SJSA1 (cell line): ENCODE measurements around the gene NXPE3. TPM values are rescaled to one million over a fixed set of nuclear protein-coding genes. Genes with fewer than 3 reads are reported as not detected.
A peak's percentile ranks its signal among the peaks of the same experiment; 100 is the strongest.

ENCODE experiments used
- DNase-seq, 2 experiments: peaks; one replicate each; pipeline ENCODE4 v3.0.0-alpha.2; 2015 to 2020; ENCODE audit warnings: low spot score in 2 of 2, low read depth in 1 of 2
- H3K27ac ChIP-seq: fragments of 250-450 bp; sonication (Bioruptor Pico); 2 replicates; pipeline ENCODE4 v1.5.1; 2020; ENCODE audit warnings: mild to moderate bottlenecking, moderate library complexity
- H3K27me3 ChIP-seq: fragments of 250-450 bp; sonication (Bioruptor Pico); replicated peaks from 2 replicates; pipeline ENCODE4 v1.5.1; 2020; ENCODE audit warnings: mild to moderate bottlenecking, moderate library complexity
- H3K36me3 ChIP-seq: fragments of 250-450 bp; sonication (Bioruptor Pico); 2 replicates; pipeline ENCODE4 v1.5.1; 2020; ENCODE audit warnings: mild to moderate bottlenecking
- H3K4me1 ChIP-seq: fragments of 250-450 bp; sonication (Bioruptor Pico); replicated peaks from 2 replicates; pipeline ENCODE4 v1.6.1; 2021; ENCODE audit warnings: mild to moderate bottlenecking
- H3K4me3 ChIP-seq: fragments of 250-450 bp; sonication (Bioruptor Pico); 2 replicates; pipeline ENCODE4 v1.5.1; 2020; ENCODE audit warnings: mild to moderate bottlenecking
- H3K9me3 ChIP-seq: fragments of 250-450 bp; sonication (Bioruptor Pico); replicated peaks from 2 replicates; pipeline ENCODE4 v1.5.1; 2020; ENCODE audit warnings: mild to moderate bottlenecking
- total RNA-seq: library from RNA; depleted of rRNA; stranded (reverse); fragments of >200 nt; shearing (Covaris generic); gene quantifications from 2 replicates; pipeline ENCODE4 v1.2.3, GENCODE V29; 2014; rRNA removed

The NXPE3 gene
- total RNA-seq, 1 experiment from 2014 or later, result 6.5 TPM

DNA sequence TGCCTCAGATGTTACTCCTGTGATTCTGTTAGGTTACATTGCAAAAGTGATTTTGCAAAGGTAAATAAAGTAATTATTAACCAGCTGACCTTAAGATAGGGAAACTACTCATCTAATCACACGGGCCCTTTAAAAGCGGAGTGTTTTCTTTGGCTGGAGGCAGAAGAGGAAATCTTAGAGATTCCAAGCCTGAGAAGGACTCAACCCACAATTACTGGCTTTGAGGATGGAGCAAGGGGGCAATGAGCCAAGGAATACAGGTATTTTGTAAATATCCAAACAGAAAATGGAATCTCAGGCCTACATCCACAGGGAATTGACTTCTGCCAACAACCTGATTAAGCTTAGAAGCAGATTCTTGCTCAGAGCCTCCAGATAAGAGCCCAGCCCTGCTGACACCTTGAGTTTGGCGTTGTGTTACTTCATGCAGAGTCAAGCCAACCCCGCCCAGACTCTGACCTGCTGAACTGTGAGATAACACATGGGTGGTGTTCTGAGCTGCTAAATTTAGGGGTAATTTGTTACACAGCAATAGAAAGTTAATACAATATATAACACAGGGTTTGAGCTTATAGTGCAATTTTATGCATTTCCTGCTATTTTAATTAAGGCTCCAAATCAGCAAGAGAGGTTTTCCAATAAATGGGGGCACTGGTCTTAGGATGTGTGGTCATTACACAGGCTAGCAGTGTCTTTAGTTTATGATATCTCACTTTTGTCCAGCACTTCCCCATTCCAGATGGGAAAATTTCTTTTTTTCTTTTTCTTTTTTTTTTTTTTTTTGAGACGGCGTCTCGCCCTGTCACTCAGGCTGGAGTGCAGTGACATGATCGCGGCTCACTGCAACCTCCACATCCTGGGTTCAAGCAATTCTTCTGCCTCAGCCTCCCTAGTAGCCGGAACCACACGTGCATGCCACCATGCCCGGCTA, 89.8 kb downstream of the NXPE3 start:
- Histone ChIP-seq H3K36me3 (no peaks in the 10 kb centered on the region), H3K4me1 (peaks cover 4% of the 10 kb centered on the region; the same call in 1 of the 2 replicates), H3K27ac (no peak overlapping the region), H3K27me3 (no peaks in the 10 kb centered on the region), H3K9me3 (no peaks in the 10 kb centered on the region), H3K4me3 (no peak overlapping the region)
- DNase-seq, result no peak

- no peaks in the 10 kb centered on the region for H3K9me3 ChIP-seq
- H3K27ac ChIP-seq, result no peak overlapping the region
- no peaks in the 10 kb centered on the region for H3K27me3 ChIP-seq
- DNase-seq, result no peak
- peaks cover 9% of the 10 kb centered on the region for H3K4me1 ChIP-seq
- no peaks in the 10 kb centered on the region for H3K36me3 ChIP-seq
- H3K4me3 ChIP-seq, result no peak overlapping the region
These were observed 91.1 kb downstream of the NXPE3 start for GRCh38 chr3:101870138-101870537.

GRCh38 chr3:101873619-101874018, 94.6 kb downstream of the NXPE3 start:
- peak overlapping the region; percentile 18; the same call in 1 of the 2 replicates for H3K27ac ChIP-seq
- peak in 1 of 2 experiments; percentile 48 for DNase-seq
- no peaks in the 10 kb centered on the region for H3K9me3 ChIP-seq
- H3K4me1 ChIP-seq, result peaks cover 9% of the 10 kb centered on the region
- H3K4me3 ChIP-seq, result no peak overlapping the region
- no peaks in the 10 kb centered on the region for H3K36me3 ChIP-seq
- H3K27me3 ChIP-seq, result no peaks in the 10 kb centered on the region

- no peak for DNase-seq
- H3K27ac ChIP-seq, result no peak overlapping the region
- no peak overlapping the region for H3K4me3 ChIP-seq
- H3K9me3 ChIP-seq, result no peaks in the 10 kb centered on the region
- H3K36me3 ChIP-seq, result no peaks in the 10 kb centered on the region
- no peaks in the 10 kb centered on the region for H3K27me3 ChIP-seq
- peaks cover 9% of the 10 kb centered on the region for H3K4me1 ChIP-seq
These were observed 97.1 kb downstream of the NXPE3 start for GRCh38 chr3:101876142-101876541.

Other genes with a start within 250 kb of the NXPE3 start
- gene TRMT10C, start 217.3 kb upstream of the NXPE3 start, total RNA-seq, result 28.4 and 29.2 TPM in 2 replicates
- gene PCNP, start 205.0 kb upstream of the NXPE3 start, total RNA-seq, result 65.0 and 87.8 TPM in 2 replicates
- gene ZBTB11, start 102.1 kb upstream of the NXPE3 start, total RNA-seq, result 13.1 and 21.1 TPM in 2 replicates
- 1,079 and 1,363 TPM in 2 replicates for gene RPL24, start 92.5 kb upstream of the NXPE3 start, total RNA-seq
- 16.8 and 20.8 TPM in 2 replicates for gene CEP97, start 54.6 kb upstream of the NXPE3 start, total RNA-seq
- 10.4 and 25.4 TPM in 2 replicates for gene NFKBIZ, start 70.3 kb downstream of the NXPE3 start, total RNA-seq